ENCODE data around the gene ADAM23.

ADAM23 gene

DNA sequence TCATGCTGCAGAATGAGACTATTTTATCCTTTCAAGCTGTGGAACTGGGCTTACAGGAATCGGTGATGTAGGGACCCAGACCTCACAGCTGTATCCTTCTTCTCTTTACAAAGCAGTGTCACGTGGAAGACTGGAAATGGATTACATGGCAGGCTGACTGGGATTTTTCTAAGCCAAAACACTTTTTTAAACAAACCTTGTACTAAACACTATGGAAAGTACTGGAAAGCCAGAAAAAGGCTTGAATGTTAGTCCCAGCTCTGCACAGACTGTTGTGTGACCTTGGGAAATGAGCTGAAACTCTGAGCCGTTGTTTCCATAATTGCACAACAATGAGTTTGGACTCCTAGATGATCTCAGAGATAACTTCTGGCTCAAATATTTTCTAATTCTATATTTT, 7.6 kb upstream of the ADAM23 start:
- Histone ChIP-seq H3K9me3 (ENCODE audit: severe bottlenecking) (no peaks in the 10 kb centered on the region), H3K27me3 (ENCODE audit: insufficient read depth, low read depth, severe bottlenecking) (no peaks in the 10 kb centered on the region), H3K4me3 (ENCODE audit: low read depth, low read length) (no peak overlapping the region), H3K36me3 (no peaks in the 10 kb centered on the region), H3K27ac (no peak overlapping the region)
- no peak for TF ChIP-seq CTCF (IDR thresholded peaks at IDR 0.05; ENCODE audit: low read depth, low read length)
- no peak for DNase-seq

GRCh38 chr2:206438196-206438724, 5.1 kb upstream of the ADAM23 start:
- TF ChIP-seq CTCF (IDR thresholded peaks at IDR 0.05; ENCODE audit: low read depth, low read length) = no peak
- Histone ChIP-seq H3K36me3 (no peaks in the 10 kb centered on the region), H3K4me3 (ENCODE audit: low read depth, low read length) (no peak overlapping the region), H3K27ac (no peak overlapping the region), H3K9me3 (ENCODE audit: severe bottlenecking) (no peaks in the 10 kb centered on the region), H3K27me3 (ENCODE audit: insufficient read depth, low read depth, severe bottlenecking) (no peaks in the 10 kb centered on the region)
- no peak for DNase-seq

GRCh38 chr2:206442474-206442832, 879 bp upstream of the ADAM23 start:
- no peak overlapping the region for H3K27ac ChIP-seq
- TF ChIP-seq CTCF (IDR thresholded peaks at IDR 0.05; ENCODE audit: low read depth, low read length) = no peak
- H3K36me3 ChIP-seq = no peaks in the 10 kb centered on the region
- no peaks in the 10 kb centered on the region for H3K27me3 ChIP-seq (ENCODE audit: insufficient read depth, low read depth, severe bottlenecking)
- DNase-seq = no peak
- H3K9me3 ChIP-seq (ENCODE audit: severe bottlenecking) = no peaks in the 10 kb centered on the region
- peak overlapping the region; percentile 64 for H3K4me3 ChIP-seq (ENCODE audit: low read depth, low read length)

GRCh38 chr2:206443735-206444527, 599 bp downstream of the ADAM23 start:
- TF ChIP-seq CTCF (IDR thresholded peaks at IDR 0.05; ENCODE audit: low read depth, low read length) = 0 out of 2 replicates have a peak, but pooled peaks have one; percentile 3
- H3K9me3 ChIP-seq (ENCODE audit: severe bottlenecking) = no peaks in the 10 kb centered on the region
- no peaks in the 10 kb centered on the region for H3K27me3 ChIP-seq (ENCODE audit: insufficient read depth, low read depth, severe bottlenecking)
- DNase-seq = peak; percentile 33
- no peaks in the 10 kb centered on the region for H3K36me3 ChIP-seq
- H3K27ac ChIP-seq = no peak overlapping the region
- H3K4me3 ChIP-seq (ENCODE audit: low read depth, low read length) = peak overlapping the region; percentile 60

DNA sequence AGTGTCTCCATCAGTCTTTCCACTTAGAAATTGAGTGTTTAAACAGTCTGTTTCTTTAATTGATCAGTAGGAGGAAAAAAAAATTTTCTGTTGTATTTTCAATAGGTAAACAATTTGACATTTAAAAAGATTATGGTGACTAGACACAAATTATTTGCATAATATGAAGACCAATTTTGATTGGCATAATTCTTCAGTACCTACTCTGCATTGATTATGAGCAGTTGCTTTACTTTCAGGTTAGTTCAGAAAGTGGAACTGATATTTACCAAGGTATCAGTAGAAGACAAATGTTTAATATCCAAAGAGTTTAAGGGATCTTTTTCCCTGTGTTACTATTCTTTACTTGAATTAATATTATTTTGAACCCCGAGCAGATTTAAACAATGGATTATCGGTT, 2.6 kb downstream of the ADAM23 start:
- Histone ChIP-seq H3K4me3 (ENCODE audit: low read depth, low read length) (no peak overlapping the region), H3K27me3 (ENCODE audit: insufficient read depth, low read depth, severe bottlenecking) (no peaks in the 10 kb centered on the region), H3K9me3 (ENCODE audit: severe bottlenecking) (no peaks in the 10 kb centered on the region), H3K27ac (no peak overlapping the region), H3K36me3 (no peaks in the 10 kb centered on the region)
- no peak for TF ChIP-seq CTCF (IDR thresholded peaks at IDR 0.05; ENCODE audit: low read depth, low read length)
- no peak for DNase-seq
